ENCODE measurements around the gene TNP2.

Gene TNP2

GRCh38 chr16:11254913-11255736 lies 14.0 kb downstream of the TNP2 start:
- peak; percentile 81 for DNase-seq

GRCh38 chr16:11253995-11254912 lies 14.9 kb downstream of the TNP2 start:
- DNase-seq: no peak

GRCh38 chr16:11253009-11253994 lies 15.8 kb downstream of the TNP2 start:
- DNase-seq: no peak

DNA sequence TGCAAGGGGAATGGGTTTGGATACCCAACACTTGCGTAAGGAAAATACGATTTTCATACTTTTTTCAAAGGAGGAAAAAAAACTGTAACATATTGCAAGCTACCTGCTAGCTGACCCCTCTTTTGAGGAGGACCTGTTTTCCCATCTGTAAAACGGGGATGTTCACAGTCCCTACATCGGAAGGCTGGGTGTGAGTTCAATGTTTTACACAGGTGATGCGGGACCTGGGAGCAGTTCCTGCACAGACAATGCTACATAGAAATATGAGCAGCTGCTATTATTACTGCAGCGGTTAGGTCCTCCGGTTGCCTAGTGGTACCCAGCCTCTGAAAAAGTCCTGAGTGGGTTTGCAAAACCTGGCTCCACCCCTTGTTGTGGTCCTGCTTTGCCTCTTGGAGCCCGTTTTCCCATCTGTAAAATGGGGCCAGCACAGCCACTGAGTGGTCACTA lies 16.6 kb downstream of the TNP2 start:
- DNase-seq: no peak

DNA sequence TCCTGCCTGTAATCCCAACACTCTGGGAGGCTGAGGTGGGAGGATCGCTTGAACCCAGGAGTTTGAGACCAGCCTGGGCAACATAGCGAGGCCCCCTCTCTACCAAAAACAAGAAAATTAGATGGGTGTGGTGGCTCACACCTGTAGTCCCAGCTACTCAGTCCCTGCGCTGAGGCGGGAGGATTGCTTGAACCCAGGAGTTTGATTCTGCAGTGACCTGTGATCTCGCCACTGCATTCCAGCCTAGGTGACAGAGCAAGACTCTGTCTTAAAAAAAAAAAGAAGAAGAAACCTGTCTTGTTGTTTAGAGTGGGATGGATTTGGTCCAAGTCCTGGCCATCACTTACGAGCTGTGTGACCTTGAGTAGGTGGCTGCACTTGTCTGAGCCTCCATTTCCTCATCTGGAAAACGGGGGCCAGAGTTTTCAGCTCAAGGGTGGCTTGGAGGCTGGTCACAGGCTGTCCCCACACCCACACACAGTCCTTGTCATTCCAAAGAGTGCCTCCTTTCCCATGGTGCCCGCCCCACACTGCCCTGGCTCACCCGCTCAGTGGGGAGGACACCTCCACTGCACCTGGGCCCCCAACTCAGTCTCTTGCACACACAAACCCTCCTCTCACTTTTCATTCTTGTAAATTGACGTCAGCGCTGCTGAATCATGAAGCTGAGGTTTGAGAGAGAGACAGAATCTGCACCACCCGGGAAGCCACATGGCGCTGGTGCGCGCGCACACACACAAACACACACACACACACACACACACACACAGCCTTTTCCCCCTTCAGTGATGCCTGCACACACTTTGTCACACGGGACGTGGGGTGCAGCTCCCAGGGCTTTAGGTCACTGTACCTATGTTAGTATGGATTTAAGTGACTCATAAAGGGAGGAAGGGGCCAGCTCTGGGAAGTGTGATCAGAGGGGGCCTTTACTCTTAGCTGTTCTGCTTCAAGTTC lies 17.3 kb downstream of the TNP2 start:
- no peak for DNase-seq

DNA sequence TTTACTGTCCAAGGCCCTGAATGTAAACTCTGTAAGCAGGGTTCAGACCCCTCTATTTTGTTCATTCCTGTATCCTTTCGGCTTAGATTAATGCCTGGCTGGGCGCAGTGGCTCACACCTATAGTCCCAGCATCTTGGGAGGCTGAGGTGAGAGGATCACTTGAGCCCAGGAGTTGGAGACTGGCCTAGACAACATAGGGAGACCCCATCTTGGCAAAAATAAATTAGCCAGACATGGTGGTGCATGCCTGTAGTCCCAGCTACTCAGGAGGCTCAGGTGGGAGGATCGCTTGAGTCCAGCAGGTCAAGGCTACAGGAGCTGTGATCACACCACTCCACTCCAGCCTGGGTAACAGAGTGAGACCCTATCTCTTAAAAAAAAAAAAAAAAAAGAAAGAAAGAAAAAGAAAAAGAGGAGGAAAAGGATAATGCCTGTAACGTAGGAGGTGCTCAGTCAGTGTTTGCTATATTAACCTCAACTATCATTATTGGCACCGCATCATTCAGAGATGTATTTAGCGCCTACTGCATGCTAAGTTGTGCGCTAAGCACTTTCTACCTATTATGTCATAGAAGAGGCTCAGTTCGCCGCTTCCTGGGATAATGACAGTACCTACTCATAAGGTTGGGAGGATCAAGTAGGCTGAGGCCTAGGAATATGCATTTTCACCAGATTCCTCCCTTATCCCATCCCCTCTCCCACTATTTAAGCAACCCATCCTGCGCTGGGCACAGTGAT lies 18.2 kb downstream of the TNP2 start:
- no peak for DNase-seq

DNA sequence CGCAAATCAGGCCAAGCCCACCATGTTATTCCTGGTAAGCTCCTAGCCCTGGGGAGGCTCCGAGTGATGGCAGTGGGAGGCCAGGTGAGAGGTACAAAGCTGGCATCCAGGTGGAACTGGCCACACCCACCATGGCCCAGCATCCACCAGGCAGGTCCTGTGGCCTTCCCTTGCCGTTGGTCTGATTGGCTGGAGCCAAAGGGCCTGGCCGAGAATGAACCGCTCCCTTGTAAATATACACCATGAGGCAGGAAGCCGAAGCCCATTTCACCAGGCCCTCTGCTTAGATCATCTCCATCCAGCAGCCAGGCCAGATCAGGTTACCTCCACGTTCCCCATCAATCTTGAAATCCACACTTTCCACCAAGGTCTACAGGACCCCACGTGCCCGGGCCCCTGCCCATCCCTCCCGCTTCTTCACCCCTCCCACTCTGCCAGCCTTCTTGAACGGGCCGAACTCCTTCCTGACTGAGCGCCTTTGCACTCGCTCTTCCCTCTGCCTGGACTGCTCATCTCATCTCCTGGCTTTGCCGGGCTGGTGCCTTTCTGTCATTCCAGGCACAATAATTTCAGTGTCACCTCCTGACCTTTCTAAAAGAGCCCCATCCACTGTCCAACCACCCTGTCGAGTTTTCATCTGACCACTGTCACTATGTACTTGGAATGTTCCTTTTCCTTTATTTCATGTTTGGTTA lies 18.9 kb downstream of the TNP2 start:
- peak; percentile 21 for DNase-seq

- DNase-seq: no peak
Measured at GRCh38 chr16:11249233-11250061, 19.7 kb downstream of the TNP2 start.

- DNase-seq: no peak
Measured at GRCh38 chr16:11248133-11248532, 21.0 kb downstream of the TNP2 start.

DNA sequence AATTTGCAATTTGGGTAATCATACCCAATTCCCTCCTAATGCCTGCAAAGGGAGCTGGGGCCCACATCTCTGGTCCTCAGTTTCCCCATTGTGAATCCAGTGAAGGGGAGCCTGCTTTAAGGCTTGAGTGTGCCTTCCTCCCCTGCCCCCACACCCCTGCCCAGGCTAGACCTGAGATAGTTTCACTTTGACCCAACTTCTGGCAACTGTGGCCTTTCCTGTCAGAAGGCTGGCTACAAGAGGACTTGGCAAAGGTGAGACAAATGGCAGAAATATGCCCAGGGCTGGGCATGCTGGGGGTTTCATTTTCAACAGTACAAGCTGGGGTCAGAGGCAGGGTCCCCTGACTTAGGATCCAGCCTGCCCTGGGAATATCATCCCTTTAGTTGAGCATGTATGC lies 23.1 kb downstream of the TNP2 start:
- no peak for DNase-seq

DNA sequence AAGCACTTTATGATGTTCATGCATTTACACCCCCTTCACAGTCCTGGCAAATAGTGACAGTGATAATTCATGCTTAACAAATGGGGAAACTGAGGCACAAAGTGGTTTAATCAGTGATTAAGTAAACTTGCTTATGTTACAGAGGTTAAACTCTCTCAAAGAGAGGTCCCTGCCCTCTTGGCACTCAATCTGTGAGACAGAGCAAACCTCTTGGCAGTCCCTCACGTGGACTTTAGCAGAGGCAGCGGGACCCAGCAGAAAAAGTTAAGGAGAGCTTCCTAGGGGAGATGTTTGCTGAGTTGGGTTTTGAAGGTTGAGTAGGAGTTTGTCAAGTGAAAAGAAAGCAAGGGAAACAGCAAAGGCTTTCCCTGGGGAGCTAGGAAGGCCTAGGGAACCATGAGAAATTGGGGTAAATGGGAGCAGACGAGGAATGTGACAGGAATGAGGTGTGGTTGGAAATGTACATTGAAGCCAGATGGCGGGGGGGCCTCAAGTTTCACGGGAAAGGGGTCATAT lies 23.8 kb downstream of the TNP2 start:
- no peak for DNase-seq

DNA sequence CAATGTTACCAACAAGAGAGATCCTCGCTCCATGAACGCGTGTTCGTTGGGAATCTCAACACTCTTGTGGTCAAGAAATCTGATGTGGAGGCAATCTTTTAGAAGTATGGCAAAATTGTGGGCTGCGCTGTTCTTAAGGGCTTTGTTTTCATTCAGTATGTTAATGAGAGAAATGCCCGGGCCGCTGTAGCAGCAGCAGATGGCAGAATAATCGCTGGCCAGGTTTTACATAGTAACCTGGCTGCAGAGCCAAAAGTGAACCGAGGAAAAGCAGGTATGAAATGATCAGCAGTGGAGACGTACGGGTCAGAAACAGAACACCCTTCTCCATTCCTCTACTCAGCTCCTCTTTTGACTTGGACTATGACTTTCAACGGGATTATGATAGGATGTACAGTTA lies 26.5 kb downstream of the TNP2 start:
- no peak for DNase-seq

DNA sequence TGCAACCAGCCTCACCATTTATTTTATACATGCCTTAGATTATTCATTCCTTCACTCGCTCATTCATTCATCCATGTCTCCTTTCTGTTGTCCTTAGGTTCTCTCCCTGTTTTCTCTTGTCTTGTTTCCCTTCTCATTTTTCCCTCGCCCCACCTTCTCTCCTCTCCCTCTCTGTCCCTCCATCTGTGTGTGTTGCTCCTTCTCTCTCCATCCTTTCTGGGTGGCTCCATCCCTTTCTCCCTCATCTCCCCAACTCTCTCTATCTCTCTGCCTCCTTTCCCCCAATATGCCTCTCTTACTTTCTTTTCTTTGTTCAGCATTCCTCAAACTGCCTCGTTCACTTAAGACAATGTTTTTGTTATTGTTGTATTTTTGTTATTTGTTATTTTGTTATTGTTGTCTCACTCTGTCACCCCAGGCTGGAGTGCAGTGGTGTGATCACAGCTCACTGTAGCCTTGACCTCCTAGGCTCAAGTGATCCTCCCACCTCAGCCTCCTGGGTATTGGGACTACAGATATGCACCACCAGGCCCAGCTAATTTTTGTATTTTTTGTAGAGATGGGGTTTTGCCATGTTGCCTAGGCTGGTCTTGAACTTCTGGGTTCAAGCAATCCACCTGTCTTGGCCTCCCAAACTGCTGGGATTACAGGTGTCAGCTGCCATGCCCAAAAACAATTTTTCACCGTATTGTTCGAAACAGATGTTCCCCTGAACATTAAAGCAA lies 27.5 kb downstream of the TNP2 start:
- no peak for DNase-seq

DNA sequence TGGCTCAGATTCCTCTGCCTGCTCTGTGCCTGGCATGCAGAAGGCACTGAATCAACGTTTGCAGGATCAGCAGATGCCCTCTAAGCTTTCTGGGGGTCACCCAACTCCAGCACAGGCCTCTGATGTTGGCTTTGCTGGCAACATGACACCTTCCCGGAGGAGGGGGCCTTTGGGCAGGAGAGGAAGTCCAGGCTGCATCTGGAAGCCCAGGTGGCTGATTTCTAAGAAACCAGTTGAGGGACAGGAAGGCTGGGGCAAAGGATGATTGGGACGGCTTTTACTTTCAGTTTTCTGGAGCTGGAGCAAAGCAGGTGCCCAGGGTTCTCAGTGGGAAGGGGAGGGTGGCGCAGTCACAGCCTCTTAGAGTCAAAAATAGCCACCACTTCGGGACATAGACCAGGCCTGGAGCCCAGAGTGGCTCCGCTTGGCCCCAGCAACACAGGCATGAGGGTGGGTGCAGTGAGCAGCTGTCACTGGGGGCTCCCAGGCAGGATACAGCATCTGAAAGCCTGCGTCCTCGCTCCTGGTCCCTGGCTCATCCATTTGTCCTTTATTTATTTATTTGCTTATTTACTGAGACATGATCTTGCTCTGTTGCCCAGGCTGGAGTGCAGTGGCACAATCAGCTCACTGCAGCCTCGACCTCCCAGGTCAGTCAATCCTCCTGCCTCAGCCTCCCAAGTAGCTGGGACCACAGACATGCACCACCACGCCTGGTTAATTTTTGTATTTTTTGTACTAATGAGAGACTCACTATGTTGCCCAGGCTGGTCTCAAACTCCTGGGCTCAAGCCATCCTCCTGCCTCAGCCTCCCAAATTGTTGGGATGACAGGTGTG lies 28.3 kb downstream of the TNP2 start:
- DNase-seq: no peak

DNA sequence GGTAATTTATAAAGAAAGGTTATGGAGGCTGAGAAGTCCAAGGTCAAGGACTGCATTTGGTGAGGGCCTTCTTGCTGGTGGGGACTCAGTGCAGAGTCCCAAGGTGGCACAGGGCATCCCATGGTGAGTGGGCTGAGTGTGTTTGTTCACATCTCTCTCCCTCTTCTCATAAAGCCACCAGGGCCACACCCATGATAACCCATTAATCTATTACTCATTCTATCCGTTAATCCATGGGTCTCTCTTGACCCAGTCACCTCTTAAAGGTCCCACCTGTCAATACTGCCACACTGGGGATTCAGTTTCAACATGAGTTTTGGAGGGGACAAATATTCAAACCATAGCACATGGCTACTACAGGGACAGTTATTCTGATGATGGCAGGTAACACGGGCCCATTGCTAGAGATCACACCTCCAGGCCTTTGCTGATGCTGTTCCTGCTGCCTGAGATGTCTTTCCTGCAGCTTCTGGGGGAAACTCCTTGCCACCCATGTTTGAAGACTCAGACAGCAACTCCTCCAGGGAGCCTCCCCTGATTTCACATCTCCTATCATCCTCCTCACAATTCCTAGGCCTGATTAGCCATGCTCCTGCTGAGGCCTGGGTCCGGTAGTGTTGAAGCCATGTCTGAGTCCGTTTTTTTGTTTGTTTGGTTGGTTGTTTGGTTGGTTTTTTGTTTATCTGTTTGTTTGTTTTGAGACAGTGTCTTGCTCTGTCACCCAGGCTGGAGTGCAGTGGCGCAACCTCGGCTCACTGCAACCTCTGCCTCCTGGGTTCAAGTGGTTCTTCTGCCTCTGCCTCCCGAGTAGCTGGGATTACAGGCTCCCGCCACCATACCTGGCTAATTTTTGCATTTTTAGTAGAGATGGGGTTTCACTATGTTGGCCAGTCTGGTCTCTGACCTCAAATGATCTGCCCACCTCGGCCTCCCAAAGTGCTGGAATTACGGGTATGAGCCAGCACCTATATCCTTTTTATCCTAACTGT lies 29.2 kb downstream of the TNP2 start:
- no peak for DNase-seq

Data from DMS53 (cell line).